ENCODE measurements around the gene IL1RAPL2.

The IL1RAPL2 gene

DNA sequence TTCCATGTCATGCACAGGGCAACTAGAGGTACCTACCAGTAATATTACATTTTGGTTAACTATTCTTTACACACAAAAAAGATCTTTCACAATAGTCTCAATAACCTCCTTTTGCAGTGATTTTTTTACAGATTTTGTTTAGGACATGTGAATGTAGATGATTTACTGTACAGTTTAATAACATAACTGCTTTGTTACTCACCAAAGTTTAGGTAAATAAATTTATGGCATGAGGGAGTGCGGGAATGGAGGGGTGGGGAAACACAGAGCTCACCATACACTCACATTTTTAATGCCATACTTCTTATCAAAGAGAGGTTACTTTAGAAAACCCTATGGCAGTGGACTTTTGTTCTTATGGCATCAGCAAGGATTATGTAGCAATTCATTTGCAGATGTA lies 747.6 kb downstream of the IL1RAPL2 start:
- no peaks in the 10 kb centered on the region for H3K4me1 Mint-ChIP-seq
- no peak overlapping the region for H3K27ac Mint-ChIP-seq
- no peaks in the 10 kb centered on the region for H3K36me3 Mint-ChIP-seq (ENCODE audit: low read depth)
- no peaks in the 10 kb centered on the region for H3K9me3 Mint-ChIP-seq
- ATAC-seq (no peak), DNase-seq (no peak)
- H3K27me3 Mint-ChIP-seq = no peaks in the 10 kb centered on the region
- H3K4me3 Mint-ChIP-seq = no peak overlapping the region

DNA sequence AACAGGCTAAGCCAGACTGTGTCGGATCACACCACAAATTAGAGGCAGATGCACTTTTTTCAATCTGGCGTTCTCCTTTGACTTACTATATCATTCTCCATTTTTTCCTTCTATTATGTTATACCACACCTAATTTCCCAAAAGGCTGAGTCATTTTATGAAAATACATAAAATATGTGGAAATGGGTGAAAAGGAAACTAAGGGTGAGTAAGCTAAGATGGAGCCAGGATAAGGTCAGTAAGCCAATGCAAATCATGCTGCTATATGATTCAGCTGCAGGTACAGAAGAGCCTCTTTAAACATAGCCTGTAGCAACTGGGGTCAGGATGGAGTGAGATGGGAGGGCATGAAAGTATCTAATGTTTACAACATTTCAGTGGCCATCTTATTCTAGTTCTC lies 748.5 kb downstream of the IL1RAPL2 start:
- Mint-ChIP-seq H3K4me1 (no peaks in the 10 kb centered on the region), H3K27me3 (no peaks in the 10 kb centered on the region), H3K27ac (no peak overlapping the region), H3K36me3 (ENCODE audit: low read depth) (no peaks in the 10 kb centered on the region), H3K4me3 (no peak overlapping the region), H3K9me3 (no peaks in the 10 kb centered on the region)
- DNase-seq (no peak), ATAC-seq (no peak)

DNA sequence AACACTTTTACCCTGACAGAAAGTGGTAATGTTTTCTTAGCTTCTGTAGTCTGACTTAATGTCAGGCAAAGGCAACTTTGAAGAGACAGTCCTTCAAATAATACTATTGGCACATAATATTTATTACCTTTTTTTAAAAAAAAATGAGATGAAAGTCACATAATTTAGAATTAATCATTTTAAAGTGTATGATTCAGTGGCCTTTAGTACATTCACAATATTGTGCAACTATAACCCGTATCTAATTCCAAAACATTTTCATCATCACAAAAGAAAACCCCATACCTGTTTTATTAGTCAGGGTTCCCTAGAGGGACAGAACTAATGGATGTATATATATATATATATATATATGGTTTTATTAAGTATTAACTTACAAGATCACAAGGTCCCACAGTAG lies 749.2 kb downstream of the IL1RAPL2 start:
- Mint-ChIP-seq H3K9me3 (no peaks in the 10 kb centered on the region), H3K36me3 (ENCODE audit: low read depth) (no peaks in the 10 kb centered on the region), H3K4me1 (no peaks in the 10 kb centered on the region), H3K4me3 (no peak overlapping the region), H3K27me3 (no peaks in the 10 kb centered on the region), H3K27ac (no peak overlapping the region)
- no peak for DNase-seq
- ATAC-seq = no peak

DNA sequence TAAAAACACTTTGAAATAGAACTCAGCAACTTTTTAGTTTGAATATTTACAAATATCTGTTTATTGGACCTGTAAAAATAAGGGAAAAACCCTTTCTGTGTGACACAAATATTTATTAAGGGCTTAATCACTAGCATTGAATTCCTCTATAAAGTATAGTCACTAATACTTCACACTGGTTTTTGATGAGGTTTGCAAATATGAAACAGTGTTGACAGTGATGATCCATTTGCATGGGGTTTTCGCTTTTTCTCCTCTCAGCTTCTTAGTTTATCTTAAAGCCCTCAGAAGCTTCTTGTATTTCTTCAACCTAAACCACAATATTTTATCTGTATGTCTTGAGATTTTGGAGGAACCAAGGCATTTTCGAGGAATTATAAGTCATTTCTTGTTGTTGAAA lies 751.1 kb downstream of the IL1RAPL2 start:
- Mint-ChIP-seq H3K4me1 (no peaks in the 10 kb centered on the region), H3K4me3 (no peak overlapping the region), H3K27me3 (no peaks in the 10 kb centered on the region), H3K27ac (no peak overlapping the region), H3K9me3 (no peaks in the 10 kb centered on the region), H3K36me3 (ENCODE audit: low read depth) (no peaks in the 10 kb centered on the region)
- no peak for ATAC-seq
- no peak for DNase-seq

DNA sequence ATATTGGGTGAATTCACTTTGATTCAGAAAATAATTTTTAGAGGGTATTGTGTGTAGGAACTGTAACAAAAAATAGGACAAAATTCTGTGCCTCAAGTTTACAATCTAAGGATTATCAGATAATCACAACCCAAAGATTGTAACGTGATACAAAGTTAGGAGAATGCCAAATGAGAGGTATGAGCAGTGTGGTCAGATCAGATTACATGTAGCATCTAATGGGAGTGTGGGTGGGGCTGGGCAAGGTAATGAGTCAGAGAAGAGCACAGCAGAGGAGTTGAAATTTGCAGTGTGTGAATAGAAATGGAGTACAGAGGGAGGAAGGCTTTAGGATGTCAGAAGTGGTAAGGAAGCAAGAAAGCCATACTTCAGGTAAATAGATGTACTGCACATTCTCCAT lies 757.9 kb downstream of the IL1RAPL2 start:
- DNase-seq (no peak), ATAC-seq (no peak)
- Mint-ChIP-seq H3K9me3 (no peaks in the 10 kb centered on the region), H3K36me3 (ENCODE audit: low read depth) (no peaks in the 10 kb centered on the region), H3K4me3 (no peak overlapping the region), H3K4me1 (no peaks in the 10 kb centered on the region), H3K27ac (no peak overlapping the region), H3K27me3 (no peaks in the 10 kb centered on the region)

DNA sequence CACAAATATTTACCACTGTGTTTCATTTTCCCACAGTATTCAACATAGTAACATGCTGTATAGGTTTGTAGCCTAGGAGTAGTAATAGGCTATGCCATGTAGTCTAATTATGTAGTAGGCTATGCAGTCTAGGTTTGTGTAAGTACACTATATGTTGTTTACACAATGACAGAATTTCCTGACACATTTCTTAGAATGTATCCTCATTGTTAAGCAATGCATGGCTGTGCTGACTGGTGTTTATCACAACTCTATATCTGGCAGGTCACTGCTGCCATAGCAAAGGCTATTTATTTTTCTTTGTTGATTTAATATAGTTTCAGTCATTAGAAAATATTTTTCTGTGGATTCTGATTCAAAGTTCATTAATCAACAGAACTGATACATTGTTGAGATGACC lies 762.8 kb downstream of the IL1RAPL2 start:
- Mint-ChIP-seq H3K9me3 (peaks cover 4% of the 10 kb centered on the region), H3K4me3 (no peak overlapping the region), H3K36me3 (ENCODE audit: low read depth) (no peaks in the 10 kb centered on the region), H3K4me1 (no peaks in the 10 kb centered on the region), H3K27ac (no peak overlapping the region), H3K27me3 (no peaks in the 10 kb centered on the region)
- no peak for ATAC-seq
- DNase-seq = no peak

DNA sequence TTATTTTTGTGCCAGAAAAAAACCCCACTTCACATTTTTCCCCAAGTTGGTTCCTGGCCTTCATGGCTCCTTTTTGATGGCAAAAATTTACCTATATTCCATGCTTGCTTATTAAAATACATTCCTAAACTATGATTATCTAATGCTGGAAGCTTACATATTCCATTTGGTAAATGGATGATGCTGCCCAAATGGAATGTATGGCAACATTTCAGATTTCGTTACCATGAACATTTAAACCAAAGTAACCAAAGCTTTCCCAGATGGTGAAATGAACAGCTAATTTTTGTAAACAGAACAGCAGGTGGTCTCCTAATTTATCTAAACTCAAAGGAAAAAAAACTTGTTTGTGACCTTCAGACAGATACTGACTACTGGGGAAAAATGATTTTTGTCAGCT lies 765.2 kb downstream of the IL1RAPL2 start:
- peaks cover 4% of the 10 kb centered on the region for H3K9me3 Mint-ChIP-seq
- ATAC-seq = no peak

DNA sequence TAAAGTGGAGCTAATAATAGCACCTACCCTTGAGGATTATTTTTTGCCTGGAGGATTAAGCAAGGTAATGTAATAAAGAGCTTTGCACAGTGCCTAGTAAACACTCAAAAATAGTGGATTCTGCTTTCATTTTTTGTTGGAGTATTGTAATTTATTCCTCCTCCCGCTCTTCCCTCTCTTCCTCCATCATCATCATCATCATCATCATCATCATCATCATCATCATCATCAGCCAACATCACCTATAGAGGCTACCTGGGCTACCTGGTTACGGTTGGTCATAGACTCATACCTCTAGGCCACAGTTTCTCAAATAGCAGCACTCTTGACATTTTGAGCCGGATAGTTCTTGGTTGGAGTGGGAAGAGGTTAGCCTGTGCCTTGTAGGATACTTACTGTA lies 781.4 kb downstream of the IL1RAPL2 start:
- no peak for ATAC-seq
- peaks cover 4% of the 10 kb centered on the region for H3K9me3 Mint-ChIP-seq
- no peak overlapping the region for H3K4me3 Mint-ChIP-seq
- no peak for DNase-seq
- H3K36me3 Mint-ChIP-seq (ENCODE audit: low read depth) = no peaks in the 10 kb centered on the region
- H3K4me1 Mint-ChIP-seq = no peaks in the 10 kb centered on the region
- H3K27me3 Mint-ChIP-seq = no peaks in the 10 kb centered on the region
- H3K27ac Mint-ChIP-seq = no peak overlapping the region

More for the DNA sequence above, 765.2 kb downstream of the IL1RAPL2 start:
- no peak overlapping the region for H3K4me3 Mint-ChIP-seq
- no peak overlapping the region for H3K27ac Mint-ChIP-seq
- H3K36me3 Mint-ChIP-seq (ENCODE audit: low read depth) = no peaks in the 10 kb centered on the region
- no peaks in the 10 kb centered on the region for H3K4me1 Mint-ChIP-seq
- H3K27me3 Mint-ChIP-seq = no peaks in the 10 kb centered on the region
- no peak for DNase-seq

DNA sequence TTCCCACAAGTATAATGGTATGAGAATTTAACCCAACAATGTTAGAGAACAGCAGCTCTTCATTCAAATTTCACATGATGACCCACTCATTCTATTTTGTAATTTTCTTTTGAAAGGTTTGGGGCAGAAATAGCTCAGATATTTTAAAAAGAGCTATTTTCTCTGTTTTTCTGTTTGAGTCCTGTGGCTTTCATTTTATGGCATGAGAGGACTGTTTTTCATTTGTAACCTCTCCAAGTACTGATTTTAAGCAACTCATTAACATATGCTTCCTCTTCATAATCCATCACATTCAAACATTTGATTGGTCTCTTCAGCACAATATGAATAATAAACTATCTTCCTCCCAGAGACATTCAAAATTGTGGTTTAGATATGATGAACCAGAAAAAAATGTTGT lies 783.5 kb downstream of the IL1RAPL2 start:
- H3K4me1 Mint-ChIP-seq = no peaks in the 10 kb centered on the region
- peaks cover 4% of the 10 kb centered on the region for H3K9me3 Mint-ChIP-seq
- no peak overlapping the region for H3K4me3 Mint-ChIP-seq
- no peaks in the 10 kb centered on the region for H3K36me3 Mint-ChIP-seq (ENCODE audit: low read depth)
- H3K27me3 Mint-ChIP-seq = no peaks in the 10 kb centered on the region
- no peak for ATAC-seq
- DNase-seq = no peak
- H3K27ac Mint-ChIP-seq = no peak overlapping the region

DNA sequence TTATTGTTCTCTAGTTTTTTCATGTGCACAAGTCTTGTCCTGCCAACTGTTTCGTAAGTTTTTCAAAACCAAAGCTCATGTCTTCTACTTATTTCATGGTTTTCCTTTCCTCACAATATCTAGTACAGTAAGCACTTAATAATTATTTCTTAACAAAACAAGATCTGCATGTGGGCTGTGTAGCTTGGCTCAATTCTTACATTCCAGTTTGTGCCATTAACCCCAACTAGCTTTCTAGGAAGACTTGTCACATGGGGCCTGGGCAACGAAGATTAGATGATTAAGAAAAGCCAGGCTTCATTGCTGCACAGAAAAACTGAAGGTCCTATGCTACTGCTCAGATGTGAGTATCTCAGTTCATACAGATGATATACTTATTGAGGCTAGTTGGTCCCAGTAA lies 809.8 kb downstream of the IL1RAPL2 start:
- no peak for ATAC-seq
- H3K4me1 Mint-ChIP-seq = no peaks in the 10 kb centered on the region

DNA sequence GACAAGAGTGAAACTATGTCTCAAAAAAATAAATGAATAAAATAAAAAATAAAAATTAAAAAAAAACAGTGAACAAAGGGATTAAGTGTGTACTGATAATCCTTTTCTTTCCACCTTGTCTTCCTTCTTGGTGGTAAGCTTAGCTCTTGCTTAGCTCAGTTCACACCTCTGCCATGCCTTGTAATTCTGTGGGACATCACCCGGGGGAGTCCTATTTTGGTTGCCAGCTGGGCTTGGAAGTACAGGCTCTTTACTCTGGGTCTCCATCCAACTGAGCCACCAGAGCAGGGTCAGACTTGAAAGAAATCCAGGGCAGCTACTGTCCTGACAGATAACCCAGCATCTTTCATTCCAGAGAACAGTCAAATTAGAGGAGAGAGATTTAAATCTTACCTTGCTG lies 858.7 kb downstream of the IL1RAPL2 start:
- H3K9me3 Mint-ChIP-seq = peaks cover 3% of the 10 kb centered on the region
- DNase-seq (no peak), ATAC-seq (no peak)
- no peak overlapping the region for H3K27ac Mint-ChIP-seq
- H3K4me1 Mint-ChIP-seq = no peaks in the 10 kb centered on the region
- H3K4me3 Mint-ChIP-seq = no peak overlapping the region
- H3K27me3 Mint-ChIP-seq = no peaks in the 10 kb centered on the region
- no peaks in the 10 kb centered on the region for H3K36me3 Mint-ChIP-seq (ENCODE audit: low read depth)

More for the DNA sequence above, 809.8 kb downstream of the IL1RAPL2 start:
- Mint-ChIP-seq H3K4me3 (no peak overlapping the region), H3K27ac (no peak overlapping the region), H3K36me3 (ENCODE audit: low read depth) (no peaks in the 10 kb centered on the region), H3K9me3 (peaks cover 6% of the 10 kb centered on the region), H3K27me3 (no peaks in the 10 kb centered on the region)
- no peak for DNase-seq

DNA sequence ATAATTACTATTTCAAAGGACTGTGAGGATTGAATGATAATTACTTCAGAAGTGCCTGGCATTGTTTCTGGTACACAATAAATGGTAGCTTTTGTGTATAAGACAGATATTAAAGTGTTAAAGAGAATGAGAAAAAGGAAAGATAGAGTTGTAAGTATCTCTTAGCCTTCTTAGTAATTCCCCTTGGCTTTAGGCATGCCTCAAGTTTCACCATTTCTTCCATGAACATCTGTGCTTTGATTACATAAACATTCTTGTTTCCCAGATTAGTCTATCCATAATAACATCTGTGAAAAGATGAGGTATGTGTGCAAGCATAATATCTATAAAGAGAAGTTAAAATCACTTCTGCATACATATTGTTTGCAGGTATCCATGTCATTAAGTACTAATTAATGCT lies 885.4 kb downstream of the IL1RAPL2 start:
- no peak overlapping the region for H3K4me3 Mint-ChIP-seq
- no peak overlapping the region for H3K27ac Mint-ChIP-seq

DNA sequence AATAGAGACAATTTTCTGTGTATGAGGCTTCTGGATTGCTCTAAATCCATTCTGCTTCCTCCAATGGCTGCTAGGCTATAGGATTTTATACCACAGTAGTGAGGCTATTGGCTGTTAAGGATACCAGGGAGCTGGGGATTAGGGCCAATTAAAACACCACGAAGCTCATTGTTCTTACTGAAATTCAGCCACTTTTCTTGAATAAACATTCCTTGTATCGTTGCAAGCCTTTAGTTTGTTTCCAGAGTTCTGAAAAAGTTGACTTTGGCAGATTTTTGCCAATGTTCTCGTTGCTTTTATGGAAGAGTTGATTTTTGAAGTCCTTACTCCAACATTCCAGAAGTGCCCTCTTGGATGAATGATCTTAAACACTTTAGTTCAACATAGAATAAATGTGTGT lies 892.8 kb downstream of the IL1RAPL2 start:
- no peaks in the 10 kb centered on the region for H3K36me3 Mint-ChIP-seq (ENCODE audit: low read depth)
- no peak overlapping the region for H3K27ac Mint-ChIP-seq
- no peak overlapping the region for H3K4me3 Mint-ChIP-seq
- H3K9me3 Mint-ChIP-seq = no peaks in the 10 kb centered on the region
- no peaks in the 10 kb centered on the region for H3K4me1 Mint-ChIP-seq
- no peak for ATAC-seq
- no peaks in the 10 kb centered on the region for H3K27me3 Mint-ChIP-seq
- no peak for DNase-seq

More for the DNA sequence above, 885.4 kb downstream of the IL1RAPL2 start:
- DNase-seq = no peak
- no peaks in the 10 kb centered on the region for H3K4me1 Mint-ChIP-seq
- H3K9me3 Mint-ChIP-seq = peaks cover 4% of the 10 kb centered on the region
- no peaks in the 10 kb centered on the region for H3K27me3 Mint-ChIP-seq
- H3K36me3 Mint-ChIP-seq (ENCODE audit: low read depth) = no peaks in the 10 kb centered on the region
- ATAC-seq = no peak

DNA sequence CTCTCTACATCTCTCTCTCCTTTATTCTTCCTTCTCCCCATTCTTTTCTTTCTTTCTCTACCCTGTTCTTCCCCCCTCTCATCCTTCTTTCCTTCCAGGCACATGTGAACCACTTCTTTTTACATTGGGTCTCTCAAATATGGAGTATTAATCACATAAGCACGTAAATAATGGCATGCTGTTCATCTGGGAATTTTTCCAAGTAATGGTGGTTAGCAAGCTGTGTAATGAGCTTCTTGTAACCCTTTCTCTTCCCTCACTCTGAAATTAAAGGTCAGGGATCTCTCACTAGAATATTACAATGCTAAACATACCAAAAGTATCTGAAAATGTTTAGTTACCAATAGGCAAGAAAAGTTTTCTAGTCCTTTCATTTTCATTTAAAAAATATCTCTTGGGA lies 894.4 kb downstream of the IL1RAPL2 start:
- no peak overlapping the region for H3K27ac Mint-ChIP-seq
- ATAC-seq = no peak
- no peaks in the 10 kb centered on the region for H3K27me3 Mint-ChIP-seq
- no peaks in the 10 kb centered on the region for H3K9me3 Mint-ChIP-seq
- H3K4me3 Mint-ChIP-seq = no peak overlapping the region
- no peak for DNase-seq
- no peaks in the 10 kb centered on the region for H3K36me3 Mint-ChIP-seq (ENCODE audit: low read depth)
- H3K4me1 Mint-ChIP-seq = no peaks in the 10 kb centered on the region

DNA sequence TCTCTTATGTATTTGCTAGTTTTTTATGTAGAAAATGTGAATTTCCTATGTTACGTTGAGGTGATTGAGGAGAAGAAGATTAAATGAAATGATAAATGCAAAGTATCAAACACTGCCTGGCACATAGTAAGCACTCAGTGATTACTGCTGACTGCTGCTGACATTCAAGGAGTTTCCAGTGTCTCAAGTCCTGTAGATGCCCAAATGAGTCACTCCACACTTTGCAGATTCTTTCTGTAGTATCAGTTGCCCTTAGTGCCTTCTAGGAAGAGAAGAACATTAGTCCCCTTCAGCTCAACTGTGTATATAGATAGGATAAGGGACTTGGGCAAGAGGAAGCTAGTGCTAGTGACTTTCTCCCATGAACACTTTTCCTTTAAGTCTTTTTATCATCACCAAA lies 895.0 kb downstream of the IL1RAPL2 start:
- H3K36me3 Mint-ChIP-seq (ENCODE audit: low read depth) = no peaks in the 10 kb centered on the region
- no peaks in the 10 kb centered on the region for H3K4me1 Mint-ChIP-seq
- no peaks in the 10 kb centered on the region for H3K27me3 Mint-ChIP-seq
- DNase-seq = no peak
- ATAC-seq = no peak
- H3K9me3 Mint-ChIP-seq = no peaks in the 10 kb centered on the region
- H3K4me3 Mint-ChIP-seq = no peak overlapping the region
- no peak overlapping the region for H3K27ac Mint-ChIP-seq

DNA sequence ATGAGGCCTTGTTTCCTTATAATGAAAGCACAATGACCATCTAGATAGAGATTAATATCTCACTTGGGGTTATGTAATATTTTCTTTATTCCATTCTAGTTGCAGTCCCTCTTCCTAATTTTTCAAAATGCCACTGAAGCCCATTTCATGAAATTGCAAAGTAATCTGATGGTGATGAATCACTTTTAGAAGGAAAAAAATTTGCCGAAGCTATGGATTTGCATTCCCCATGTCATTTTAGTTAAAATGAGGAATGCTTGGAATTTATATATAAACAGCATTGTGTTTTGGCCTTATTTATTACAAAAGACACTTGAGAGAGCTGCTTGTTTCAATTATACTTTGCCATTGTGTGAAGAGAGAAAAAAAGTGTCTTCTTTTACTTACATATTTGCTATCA lies 896.2 kb downstream of the IL1RAPL2 start:
- Mint-ChIP-seq H3K36me3 (ENCODE audit: low read depth) (no peaks in the 10 kb centered on the region), H3K4me1 (no peaks in the 10 kb centered on the region), H3K9me3 (no peaks in the 10 kb centered on the region), H3K4me3 (no peak overlapping the region), H3K27me3 (no peaks in the 10 kb centered on the region), H3K27ac (no peak overlapping the region)
- ATAC-seq (no peak), DNase-seq (no peak)
